Stimulated activated CD4-positive, alpha-beta T cell treated with anti-CD3 and anti-CD28 coated beads, Interleukin-1b, Interleukin-23, amount 100 ng/mL, for 4 hours (primary cell): ENCODE results near the gene MLKL.
"Not testable (repeated sequence)": the region's sequence is repeated elsewhere in the genome, so short reads cannot be mapped to it uniquely, and the experiment has no call there.

ENCODE experiments used
- DNase-seq, 2 donors: peaks; one replicate each; pipeline ENCODE4 v3.0.0-alpha.2; 2020; ENCODE audit warnings: low read depth in 2 of 2

Gene MLKL

DNA sequence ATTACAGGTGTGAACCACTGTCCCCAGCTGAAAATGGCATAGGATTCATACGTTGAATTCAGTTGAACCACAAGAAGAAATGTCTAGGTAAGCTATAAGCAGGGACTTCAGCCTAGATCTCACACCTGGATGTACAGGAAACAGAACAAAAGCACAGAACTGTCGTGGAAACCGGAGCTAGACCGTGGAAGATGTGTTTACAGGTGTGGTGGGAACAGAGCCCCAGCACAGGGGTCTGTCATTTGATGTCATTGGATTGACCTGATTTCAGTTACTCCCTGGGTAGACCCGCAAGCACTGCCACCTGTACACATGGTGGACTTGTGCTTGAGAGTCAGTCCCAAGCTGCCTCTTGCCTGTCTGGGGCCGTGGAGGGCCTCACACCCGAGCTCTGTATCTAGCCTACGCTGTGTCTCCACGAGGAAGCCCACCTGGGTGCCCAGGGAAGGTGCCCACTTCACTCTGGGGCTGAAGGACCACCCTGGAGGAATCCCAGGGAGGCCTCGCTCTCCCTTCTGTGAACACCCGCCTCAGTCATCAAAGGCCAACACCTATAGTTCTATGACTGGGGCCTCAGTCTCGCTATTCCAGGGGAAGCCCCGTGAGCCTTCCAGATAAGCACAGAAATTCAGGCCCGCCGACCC, 32.2 kb upstream of the MLKL start:
- DNase-seq: no peak

DNA sequence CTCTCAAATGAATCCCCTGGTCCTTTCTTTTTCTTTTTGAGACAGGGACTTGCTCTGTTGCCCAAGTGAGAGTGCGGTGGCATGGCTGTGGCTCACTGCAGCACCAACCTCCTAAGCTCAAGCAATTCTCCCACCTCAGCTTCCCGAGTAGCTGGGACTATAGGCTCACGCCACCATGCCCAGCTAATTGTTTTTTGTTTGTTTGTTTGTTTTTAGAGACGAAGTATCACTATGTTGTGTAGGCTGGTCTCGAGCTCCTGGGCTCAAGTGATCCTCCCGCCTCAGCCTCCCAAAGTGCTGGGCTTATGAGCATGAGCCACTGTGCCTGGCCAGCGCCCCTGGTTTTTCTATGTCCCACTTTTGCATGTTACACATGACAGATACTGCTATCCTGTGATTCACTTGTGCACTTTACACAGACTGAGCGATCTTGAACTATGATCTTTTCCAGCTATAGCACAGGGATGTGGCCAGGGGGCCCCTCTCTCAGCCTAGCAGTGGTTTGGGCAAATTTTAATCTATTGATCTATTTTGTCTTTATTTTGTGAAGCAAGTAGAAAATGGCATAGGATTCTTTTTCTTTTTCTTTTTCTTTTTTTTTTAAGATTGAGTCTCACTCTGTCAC, 31.3 kb upstream of the MLKL start:
- no peak for DNase-seq

GRCh38 chr16:74729783-74730683, 29.4 kb upstream of the MLKL start:
- no peak for DNase-seq

GRCh38 chr16:74727903-74728302, 27.2 kb upstream of the MLKL start:
- DNase-seq: no peak

DNA sequence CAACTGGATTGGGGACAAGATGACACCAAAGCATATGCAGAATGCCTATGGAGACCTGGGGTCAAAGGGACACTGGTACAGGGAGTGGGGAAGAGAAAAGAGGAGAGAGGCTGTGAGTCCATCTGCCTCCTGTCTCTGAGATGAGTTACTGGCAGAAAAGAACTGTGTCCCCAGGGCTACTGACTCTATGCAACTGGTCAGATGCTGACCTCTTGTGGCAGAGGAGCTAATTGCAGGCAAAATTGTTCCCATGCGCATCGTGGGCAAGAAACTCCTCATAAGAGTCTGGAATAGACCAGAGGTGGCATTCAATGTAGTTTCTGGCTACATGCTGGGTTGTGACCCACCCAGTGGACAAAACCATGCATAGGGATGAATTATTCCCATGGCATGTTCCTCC, 26.1 kb upstream of the MLKL start:
- no peak for DNase-seq

- no peak for DNase-seq
These were observed 25.2 kb upstream of the MLKL start for GRCh38 chr16:74725651-74726455.

GRCh38 chr16:74724820-74725549, 24.3 kb upstream of the MLKL start:
- DNase-seq: no peak

DNA sequence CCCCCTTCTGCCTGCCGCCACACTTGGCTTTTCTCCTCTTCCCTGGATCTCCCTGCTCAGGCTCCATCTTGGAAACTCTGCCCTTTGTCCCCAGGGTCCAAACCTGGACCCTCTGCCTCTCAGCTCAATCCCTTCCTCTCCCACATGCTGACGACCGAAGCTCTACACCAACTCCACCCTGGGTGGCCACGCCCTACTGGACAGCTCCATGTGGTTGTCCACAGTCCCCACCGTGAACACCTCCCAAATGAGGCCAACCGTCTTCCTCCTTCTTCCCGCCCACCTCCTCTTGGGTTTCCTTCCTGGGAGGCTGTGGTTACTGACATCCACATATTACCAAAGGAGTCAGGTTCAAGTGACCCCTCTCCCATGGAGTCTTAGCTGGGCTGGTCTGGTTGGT, 22.6 kb upstream of the MLKL start:
- no peak for DNase-seq

GRCh38 chr16:74722156-74722555, 21.5 kb upstream of the MLKL start:
- not testable (repeated sequence) for DNase-seq

DNA sequence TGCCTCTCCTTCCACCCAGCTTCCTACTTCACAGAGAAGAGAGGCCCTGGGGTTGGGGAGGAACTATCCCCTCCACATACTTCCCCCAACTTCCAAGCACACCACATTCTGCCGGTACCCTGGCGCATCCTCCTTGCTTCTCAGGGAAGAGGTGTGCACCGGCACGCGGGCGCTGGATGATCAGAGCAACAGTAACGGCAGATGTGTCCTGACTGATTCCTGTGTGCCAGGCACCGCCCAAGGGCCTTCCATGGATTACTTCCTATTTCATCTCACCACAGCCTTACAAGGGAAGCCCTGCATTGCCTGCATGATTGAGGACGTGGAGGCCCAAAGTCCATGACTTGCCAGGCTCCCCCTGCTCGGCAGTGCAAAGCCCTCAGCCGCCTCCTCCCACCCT, 21.1 kb upstream of the MLKL start:
- no peak for DNase-seq

GRCh38 chr16:74720579-74720978, 19.9 kb upstream of the MLKL start:
- no peak for DNase-seq

- DNase-seq: no peak
These were observed 18.3 kb upstream of the MLKL start for GRCh38 chr16:74718741-74719610.

GRCh38 chr16:74718140-74718539, 17.5 kb upstream of the MLKL start:
- DNase-seq: no peak

GRCh38 chr16:74717367-74717766, 16.7 kb upstream of the MLKL start:
- DNase-seq: no peak

- no peak for DNase-seq
These were observed 15.7 kb upstream of the MLKL start for GRCh38 chr16:74716355-74716754.

GRCh38 chr16:74713876-74714275, 13.2 kb upstream of the MLKL start:
- DNase-seq: no peak

DNA sequence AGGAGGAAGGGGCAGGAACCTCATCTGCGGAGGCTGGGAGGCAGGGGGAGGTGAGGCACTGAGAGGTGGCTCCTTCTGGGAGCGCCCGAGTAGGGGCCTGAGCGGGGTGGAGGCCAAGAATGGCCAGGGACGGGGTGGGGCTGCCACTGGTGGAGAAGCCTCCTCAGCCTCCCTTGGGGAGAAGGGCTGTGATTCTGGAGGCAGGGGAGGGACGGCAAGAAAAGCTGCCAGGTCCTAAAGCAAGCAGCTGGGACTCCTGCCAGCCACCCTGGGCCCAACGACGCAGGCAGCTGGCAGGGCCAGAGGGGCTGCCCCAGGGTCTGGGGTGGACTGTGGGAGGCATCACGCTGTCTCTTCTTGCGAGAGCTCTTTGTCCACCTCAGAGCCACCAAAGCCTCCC, 12.7 kb upstream of the MLKL start:
- no peak for DNase-seq

GRCh38 chr16:74711938-74712337, 11.3 kb upstream of the MLKL start:
- no peak for DNase-seq

- no peak for DNase-seq
These were observed 9.7 kb upstream of the MLKL start for GRCh38 chr16:74710401-74710800.

- peak; percentile 74 to 81 for DNase-seq
These were observed 8.8 kb upstream of the MLKL start for GRCh38 chr16:74709441-74709877.
